Mucosa of descending colon (tissue), 3 donors: Measurements from ENCODE around the gene SMIM12. TPM values are rescaled to one million over a fixed set of nuclear protein-coding genes. Genes with fewer than 3 reads are reported as not detected.

ENCODE experiments used
- ATAC-seq: fragments of 200-7000 bp; cut with Tn5 transposase; one replicate; pipeline ENCODE4 v1.9.1; 2020; ENCODE audit warnings: mild to moderate bottlenecking, moderate library complexity
- DNase-seq, 3 donors: peaks; one replicate each; pipeline ENCODE4 v3.0.0-alpha.2; 2020
- H3K36me3 ChIP-seq: fragments of 200-600 bp; one replicate; pipeline ENCODE4 v1.8.0; 2021; ENCODE audit warnings: low read depth, mild to moderate bottlenecking
- H3K4me1 ChIP-seq: fragments of 200-600 bp; one replicate; pipeline ENCODE4 v1.8.0; 2021; ENCODE audit warnings: low read depth, mild to moderate bottlenecking
- H3K4me3 ChIP-seq: fragments of 200-600 bp; one replicate; pipeline ENCODE4 v1.8.0; 2021; ENCODE audit warnings: mild to moderate bottlenecking
- H3K9me3 ChIP-seq: fragments of 200-600 bp; one replicate; pipeline ENCODE4 v1.8.0; 2021; ENCODE audit warnings: mild to moderate bottlenecking
- CTCF ChIP-seq: fragments of 200-600 bp; IDR thresholded peaks from one replicate; pipeline ENCODE4 v1.8.0; 2022; ENCODE audit warnings: antibody characterized with exemption, mild to moderate bottlenecking
- intact Hi-C, 2 donors: fragments of 100-400 bp; cut with DNase I in 1 of 2; cut with micrococcal nuclease in 1 of 2; formaldehyde crosslinking; loops; one replicate each; pipeline versions ENCODE4 v1.11.0 to v1.11.1; 2022; cut with DNase I, micrococcal nuclease
- long read RNA-seq, 2 donors: library from polyadenylated mRNA; unstranded; transcript quantifications; one replicate each; pipeline ENCODE4 v2.0.0, GENCODE V29; 2019 to 2021
- total RNA-seq, 3 donors: library from RNA; stranded (reverse); fragmentation: NEBNext Ultra II Directional in 2 of 3; extraction: Animal tissue kit (Norgen Biotek cat#: 25700) in 2 of 3; gene quantifications; one replicate each; pipeline versions ENCODE4 v1.2.1 to v1.2.4, GENCODE V29; 2021 to 2023
- donor health status: DM: no; HTN: no; CAD: no; lungs with moderate emphysema.
- donor health status: DM: no; HTN: no; CAD: no.
- donor health status: DM: no; HTN: yes; CAD: no.

SMIM12 gene
- total RNA-seq: 10 to 100 TPM; 50.8 to 53.8 (median 51.8) TPM
- long read RNA-seq, donor 1, transcript SMIM12-206 (2 exons, 3,454 nt): major isoform, 32 of 41 reads
- long read RNA-seq, donor 1, partial matches to known transcripts: 0 of 41 reads
- long read RNA-seq, donor 1, other reads (novel, unspliced or antisense): 7 of 41 reads
- long read RNA-seq, donor 2, transcript SMIM12-206 (2 exons, 3,454 nt): major isoform, 44 of 53 reads
- long read RNA-seq, donor 2, transcript SMIM12-202 (2 exons, 897 nt): minor isoform, 6 of 53 reads
- long read RNA-seq, donor 2, partial matches to known transcripts: 2 of 53 reads
- long read RNA-seq, donor 2, other reads (novel, unspliced or antisense): 1 of 53 reads

- TF ChIP-seq CTCF: peak; percentile 81
- intact Hi-C loops: loop anchor here in 1 of 2 donors (10.0 kb wide), 1 partner anchor 405 kb away; the partner anchor contains the start of gene ZMYM4
- H3K9me3 ChIP-seq: no peaks in the 10 kb centered on the region
- ATAC-seq (peak; percentile 98), DNase-seq (peak; percentile 97)
- peak within 1 kb of the TSS; percentile 89 for H3K4me3 ChIP-seq
- peaks cover 22% of the 10 kb centered on the region for H3K4me1 ChIP-seq
- peaks cover 10% of the 10 kb centered on the region for H3K36me3 ChIP-seq
Observed at GRCh38 chr1:34859446-34860200, at the start of gene SMIM12. SMIM12 (minus strand) TSS chr1:34859749; CDS start chr1:34855977, 3,772 bp downstream.

GRCh38 chr1:34908369-34908768 is 48.8 kb upstream of the SMIM12 start:
- H3K4me1 ChIP-seq: no peaks in the 10 kb centered on the region
- no peak for TF ChIP-seq CTCF
- no peaks in the 10 kb centered on the region for H3K36me3 ChIP-seq
- no peaks in the 10 kb centered on the region for H3K9me3 ChIP-seq
- no peak for DNase-seq
- H3K4me3 ChIP-seq: no peak overlapping the region
- no peak for ATAC-seq
- intact Hi-C loops: no loop called here

- H3K9me3 ChIP-seq: no peaks in the 10 kb centered on the region
- H3K36me3 ChIP-seq: no peaks in the 10 kb centered on the region
- H3K4me1 ChIP-seq: no peaks in the 10 kb centered on the region
- no peak for TF ChIP-seq CTCF
- intact Hi-C loops: no loop called here
- DNase-seq: no peak
- ATAC-seq: no peak
- no peak overlapping the region for H3K4me3 ChIP-seq
Observed at GRCh38 chr1:34907487-34908090, 48.0 kb upstream of the SMIM12 start.

GRCh38 chr1:34906756-34907155 is 47.2 kb upstream of the SMIM12 start:
- no peak for DNase-seq
- no peak for TF ChIP-seq CTCF
- intact Hi-C loops: no loop called here
- no peak for ATAC-seq
- no peaks in the 10 kb centered on the region for H3K4me1 ChIP-seq
- H3K36me3 ChIP-seq: no peaks in the 10 kb centered on the region
- H3K9me3 ChIP-seq: no peaks in the 10 kb centered on the region
- H3K4me3 ChIP-seq: no peak overlapping the region

- no peaks in the 10 kb centered on the region for H3K36me3 ChIP-seq
- ATAC-seq: no peak
- no peak overlapping the region for H3K4me3 ChIP-seq
- intact Hi-C loops: no loop called here
- no peaks in the 10 kb centered on the region for H3K9me3 ChIP-seq
- TF ChIP-seq CTCF: no peak
- H3K4me1 ChIP-seq: no peaks in the 10 kb centered on the region
- no peak for DNase-seq
Observed at GRCh38 chr1:34906222-34906621, 46.7 kb upstream of the SMIM12 start.
